K562 (cell line): ENCODE measurements around the gene SERF2. TPM values are rescaled to one million over a fixed set of nuclear protein-coding genes. Genes with fewer than 3 reads are reported as not detected.

Experiments used
- CBFA2T2 ChIP-seq: fragments of 450-650 bp; conservative IDR thresholded peaks from 2 replicates; pipeline ENCODE4 v1.6.1; 2017; ENCODE audit warnings: mild to moderate bottlenecking
- CREB1 ChIP-seq, 2 experiments: sonication (generic) in 1 of 2; formaldehyde crosslinking in 1 of 2; IDR thresholded peaks; 2 replicates each; pipeline versions ENCODE4 v1.6.1 to v1.8.0; 2012 to 2022; ENCODE audit warnings: inconsistent platforms in 1 of 2, mild to moderate bottlenecking in 1 of 2, missing genetic modification reagents in 1 of 2, moderate library complexity in 1 of 2
- CTBP1 ChIP-seq: fragments of 450-650 bp; IDR thresholded peaks from 2 replicates; pipeline ENCODE4 v1.6.1; 2016; ENCODE audit warnings: borderline replicate concordance
- DDX20 ChIP-seq: fragments of 450-650 bp; IDR thresholded peaks from 2 replicates; pipeline ENCODE4 v1.6.1; 2016; ENCODE audit warnings: missing genetic modification characterization, low read depth, mild to moderate bottlenecking, missing compliant biosample characterization, moderate library complexity
- ETV1 ChIP-seq: fragments of 450-650 bp; conservative IDR thresholded peaks from 2 replicates; pipeline ENCODE4 v1.6.1; 2016; ENCODE audit warnings: missing genetic modification characterization, control low read depth, low read depth, missing compliant biosample characterization
- HDGF ChIP-seq: fragments of 450-650 bp; IDR thresholded peaks from 2 replicates; pipeline ENCODE4 v1.6.1; 2016
- LARP7 ChIP-seq: fragments of 450-650 bp; IDR thresholded peaks from 2 replicates; pipeline ENCODE4 v1.6.1; 2016
- MCM2 ChIP-seq: fragments of 450-650 bp; IDR thresholded peaks from 2 replicates; pipeline ENCODE4 v1.6.1; 2017; ENCODE audit warnings: low read depth, mild to moderate bottlenecking
- MYC ChIP-seq, 2 experiments: fragments of 250-450 bp in 1 of 2; sonication (Bioruptor Pico) in 1 of 2; IDR thresholded peaks; 2 replicates each; pipeline versions ENCODE4 v1.5.1 to v1.6.1; 2012 to 2021; ENCODE audit warnings: low read depth in 2 of 2, borderline replicate concordance in 1 of 2, improper control_type of control experiment in 1 of 2, low read length in 1 of 2, mild to moderate bottlenecking in 1 of 2, moderate library complexity in 1 of 2
- NR2C2 ChIP-seq, 2 experiments: fragments of 200-800 bp in 1 of 2; sonication (Bioruptor generic) in 1 of 2; sonication (generic) in 1 of 2; formaldehyde crosslinking in 1 of 2; IDR thresholded peaks; 2 replicates each; pipeline versions ENCODE4 v1.6.1 to v1.8.0; 2016 to 2022; ENCODE audit warnings: mild to moderate bottlenecking in 1 of 2, missing compliant biosample characterization in 1 of 2, missing genetic modification characterization in 1 of 2, missing genetic modification reagents in 1 of 2
- NUFIP1 ChIP-seq: fragments of 450-650 bp; IDR thresholded peaks from 2 replicates; pipeline ENCODE4 v1.6.1; 2018; ENCODE audit not compliant: partially characterized antibody
- POLR3G ChIP-seq: IDR thresholded peaks from 2 replicates; pipeline ENCODE4 v1.6.1; 2011; ENCODE audit not compliant: insufficient read length, insufficient replicate concordance; ENCODE audit errors: extremely low read depth
- PRPF4 ChIP-seq: fragments of 200-400 bp; formaldehyde crosslinking; IDR thresholded peaks from one replicate; pipeline ENCODE4 v1.6.1; 2017; ENCODE audit warnings: low read length, low read depth, mild to moderate bottlenecking; ENCODE audit not compliant: insufficient read depth, poor library complexity, severe bottlenecking
- PURB ChIP-seq: sonication (generic); formaldehyde crosslinking; IDR thresholded peaks from 2 replicates; pipeline ENCODE4 v1.9.0; 2021; ENCODE audit warnings: low read depth, mild to moderate bottlenecking, missing genetic modification reagents
- RBM15 ChIP-seq: fragments of 200-400 bp; formaldehyde crosslinking; IDR thresholded peaks from 2 replicates; pipeline ENCODE4 v1.6.1; 2018; ENCODE audit warnings: mild to moderate bottlenecking, low read length, moderate library complexity; ENCODE audit not compliant: insufficient read depth
- SAFB2 ChIP-seq: fragments of 200-400 bp; formaldehyde crosslinking; IDR thresholded peaks from 2 replicates; pipeline ENCODE4 v1.6.1; 2018; ENCODE audit warnings: borderline replicate concordance, low read length, low read depth, moderate library complexity; ENCODE audit not compliant: severe bottlenecking
- SMARCB1 ChIP-seq: IDR thresholded peaks from 2 replicates; pipeline ENCODE4 v1.6.1; 2011; ENCODE audit warnings: improper control_type of control experiment, low read depth; ENCODE audit not compliant: insufficient read length
- TCF7 ChIP-seq: sonication (generic); IDR thresholded peaks from 2 replicates; pipeline ENCODE4 v1.6.1; 2016; ENCODE audit warnings: antibody characterized with exemption, borderline replicate concordance
- TGIF2 ChIP-seq: sonication (generic); formaldehyde crosslinking; IDR thresholded peaks from 2 replicates; pipeline ENCODE4 v1.8.1; 2022; ENCODE audit warnings: mild to moderate bottlenecking, missing genetic modification reagents, moderate library complexity
- YBX1 ChIP-seq: fragments of 450-650 bp; IDR thresholded peaks from 2 replicates; pipeline ENCODE4 v1.7.1; 2016; ENCODE audit warnings: mild to moderate bottlenecking
- ZNF134 ChIP-seq: fragments of 250-450 bp; sonication (Bioruptor Pico); conservative IDR thresholded peaks from 2 replicates; pipeline ENCODE4 v1.4.0; 2020
- ZNF384 ChIP-seq: IDR thresholded peaks from 2 replicates; pipeline ENCODE4 v1.6.1; 2012; ENCODE audit warnings: low read depth, low read length, improper control_type of control experiment
- ZNF583 ChIP-seq: fragments of 250-450 bp; sonication (Bioruptor Pico); IDR thresholded peaks from 2 replicates; pipeline ENCODE4 v1.4.0; 2020
- ZNF764 ChIP-seq: fragments of 250-450 bp; sonication (Bioruptor Pico); IDR thresholded peaks from 2 replicates; pipeline ENCODE4 v1.4.0; 2020; ENCODE audit warnings: low read depth, mild to moderate bottlenecking, moderate library complexity
- polyA plus RNA-seq, 8 experiments: library from polyadenylated mRNA; depleted of rRNA in 4 of 8; stranded (reverse) in 5 of 8; unstranded in 3 of 8; fragments of >200 nt; fragmentation: Nextera tagmentation in 2 of 8; fragmentation: Illumina TruSeq in 1 of 8; extraction: Ambion mirVana in 2 of 8; extraction: Trizol in 1 of 8; gene quantifications; 2 replicates each; pipeline versions ENCODE4 v1.2.1 to v1.2.3, GENCODE V29; 2011 to 2014; ENCODE audit warnings: inconsistent platforms in 1 of 8, missing spikeins in 1 of 8
- total RNA-seq, 7 experiments: library from RNA; depleted of rRNA in 6 of 7; stranded (reverse); fragments of >200 nt in 6 of 7; fragmentation: Illumina TruSeq in 2 of 7; extraction: Trizol in 2 of 7; gene quantifications; 2 replicates each; pipeline versions ENCODE4 v1.2.1 to v1.2.3, GENCODE V29; 2011 to 2021; ENCODE audit warnings: low replicate concordance in 1 of 7
- TF ChIP-seq, protein P1 (sequence below): fragments of 250-450 bp; sonication (Bioruptor Pico); IDR thresholded peaks from 2 replicates; pipeline ENCODE4 v1.4.0; 2020; ENCODE audit warnings: borderline replicate concordance
- TF ChIP-seq, protein P2 (sequence below), 2 experiments: fragments of 450-650 bp; IDR thresholded peaks; 2 replicates each; pipeline ENCODE4 v1.6.1; 2016

SERF2 gene
- total and polyA plus RNA-seq, 9 of the 15 experiments (the other 6 are each of a cell fraction or from before 2014, with no cell fraction given), result 497 to 3,360 (median 867) TPM

GRCh38 chr15:43800286-43801141 is 8.4 kb downstream of the SERF2 start, which contains the start of gene HYPK (continued):
- no peak for TF ChIP-seq PRPF4
- TF ChIP-seq ZNF384, result no peak
- TF ChIP-seq, protein P1, sequence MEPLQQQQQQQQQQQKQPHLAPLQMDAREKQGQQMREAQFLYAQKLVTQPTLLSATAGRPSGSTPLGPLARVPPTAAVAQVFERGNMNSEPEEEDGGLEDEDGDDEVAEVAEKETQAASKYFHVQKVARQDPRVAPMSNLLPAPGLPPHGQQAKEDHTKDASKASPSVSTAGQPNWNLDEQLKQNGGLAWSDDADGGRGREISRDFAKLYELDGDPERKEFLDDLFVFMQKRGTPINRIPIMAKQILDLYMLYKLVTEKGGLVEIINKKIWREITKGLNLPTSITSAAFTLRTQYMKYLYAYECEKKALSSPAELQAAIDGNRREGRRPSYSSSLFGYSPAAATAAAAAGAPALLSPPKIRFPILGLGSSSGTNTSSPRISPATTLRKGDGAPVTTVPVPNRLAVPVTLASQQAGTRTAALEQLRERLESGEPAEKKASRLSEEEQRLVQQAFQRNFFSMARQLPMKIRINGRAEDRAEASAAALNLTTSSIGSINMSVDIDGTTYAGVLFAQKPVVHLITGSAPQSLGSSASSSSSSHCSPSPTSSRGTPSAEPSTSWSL (CRISPR knock-in tag), result no peak
- TF ChIP-seq MYC (IDR thresholded peaks at IDR 0.05; ENCODE audit: low read depth, low read length), result peak; percentile 92
- TF ChIP-seq MYC (CRISPR knock-in tag; IDR thresholded peaks at IDR 0.05; ENCODE audit: borderline replicate concordance, low read depth), result peak; percentile 86; the same call in 1 of the 2 replicates
- peak; percentile 61; the same call in 1 of the 2 replicates for TF ChIP-seq CREB1 (IDR thresholded peaks at IDR 0.05)
- TF ChIP-seq CREB1 (CRISPR knock-in tag; IDR thresholded peaks at IDR 0.05), result peak; percentile 52; the same call in 1 of the 2 replicates
- TF ChIP-seq PURB, result no peak
- no peak for TF ChIP-seq ZNF764 (CRISPR knock-in tag)
- TF ChIP-seq ZNF134, result no peak
- TF ChIP-seq ETV1, result peak; percentile 57
- TF ChIP-seq SMARCB1, result no peak
- no peak for TF ChIP-seq NUFIP1
- no peak for TF ChIP-seq RBM15
- no peak for TF ChIP-seq CBFA2T2
- TF ChIP-seq, protein P2, sequence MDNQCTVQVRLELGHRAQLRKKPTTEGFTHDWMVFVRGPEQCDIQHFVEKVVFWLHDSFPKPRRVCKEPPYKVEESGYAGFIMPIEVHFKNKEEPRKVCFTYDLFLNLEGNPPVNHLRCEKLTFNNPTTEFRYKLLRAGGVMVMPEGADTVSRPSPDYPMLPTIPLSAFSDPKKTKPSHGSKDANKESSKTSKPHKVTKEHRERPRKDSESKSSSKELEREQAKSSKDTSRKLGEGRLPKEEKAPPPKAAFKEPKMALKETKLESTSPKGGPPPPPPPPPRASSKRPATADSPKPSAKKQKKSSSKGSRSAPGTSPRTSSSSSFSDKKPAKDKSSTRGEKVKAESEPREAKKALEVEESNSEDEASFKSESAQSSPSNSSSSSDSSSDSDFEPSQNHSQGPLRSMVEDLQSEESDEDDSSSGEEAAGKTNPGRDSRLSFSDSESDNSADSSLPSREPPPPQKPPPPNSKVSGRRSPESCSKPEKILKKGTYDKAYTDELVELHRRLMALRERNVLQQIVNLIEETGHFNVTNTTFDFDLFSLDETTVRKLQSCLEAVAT (IDR thresholded peaks at IDR 0.05), result no peak; a peak in 1 of 4 replicates
- TF ChIP-seq LARP7, result peak; percentile 75; the same call in 1 of the 2 replicates
- no peak for TF ChIP-seq NR2C2 (CRISPR knock-in tag; IDR thresholded peaks at IDR 0.05)
- TF ChIP-seq NR2C2 (tag; IDR thresholded peaks at IDR 0.05), result no peak
- no peak for TF ChIP-seq POLR3G
- TF ChIP-seq TCF7, result no peak
- no peak for TF ChIP-seq YBX1
- TF ChIP-seq MCM2, result no peak
- TF ChIP-seq SAFB2, result no peak
- TF ChIP-seq CTBP1, result no peak
- peak; percentile 72 for TF ChIP-seq HDGF
- no peak for TF ChIP-seq ZNF583 (CRISPR knock-in tag)
- TF ChIP-seq TGIF2 (CRISPR knock-in tag), result no peak
- no peak for TF ChIP-seq DDX20 (tag)
